ENCODE measurements around the gene PHLDB3.
"Not testable (repeated sequence)": the region's sequence is repeated elsewhere in the genome, so short reads cannot be mapped to it uniquely, and the experiment has no call there.

Gene PHLDB3

GRCh38 chr19:43439032-43439708, 65.4 kb downstream of the PHLDB3 start:
- no peak for DNase-seq

- no peak for DNase-seq
These were observed 66.1 kb downstream of the PHLDB3 start for GRCh38 chr19:43438291-43439031.

- DNase-seq: no peak
These were observed 66.8 kb downstream of the PHLDB3 start for GRCh38 chr19:43437712-43438111.

- not testable (repeated sequence) for DNase-seq
These were observed 67.3 kb downstream of the PHLDB3 start for GRCh38 chr19:43437284-43437683.

- DNase-seq: no peak
These were observed 68.8 kb downstream of the PHLDB3 start for GRCh38 chr19:43435775-43436174.

- DNase-seq: no peak
These were observed 70.9 kb downstream of the PHLDB3 start for GRCh38 chr19:43433689-43434088.

- no peak for DNase-seq
These were observed 71.2 kb downstream of the PHLDB3 start for GRCh38 chr19:43433358-43433673.

GRCh38 chr19:43430976-43431375, 73.6 kb downstream of the PHLDB3 start:
- DNase-seq: no peak

- no peak for DNase-seq
These were observed 74.3 kb downstream of the PHLDB3 start for GRCh38 chr19:43430142-43430710.

- DNase-seq: no peak
These were observed 75.2 kb downstream of the PHLDB3 start for GRCh38 chr19:43429395-43429794.

- DNase-seq: no peak
These were observed 78.8 kb downstream of the PHLDB3 start for GRCh38 chr19:43425567-43426392.

Data from NK-92 treated with Interleukin-12 subunit alpha and Interleukin-12 subunit beta, amount 100 ng/mL, for 24 hours (cell line).